ENCODE data around the gene ZNF443. TPM values are rescaled to one million over a fixed set of nuclear protein-coding genes. Genes with fewer than 3 reads are reported as not detected.
"Not testable (repeated sequence)": the region's sequence is repeated elsewhere in the genome, so short reads cannot be mapped to it uniquely, and the experiment has no call there.

ZNF443 gene
- total RNA-seq (ENCODE audit: unreplicated experiment), result 7.3 TPM
- long read RNA-seq, partial matches to known transcripts, result 0 of 3 reads
- long read RNA-seq, other reads (novel, unspliced or antisense), result 1 of 3 reads

- peaks cover 12% of the 10 kb centered on the region for H3K9me3 Mint-ChIP-seq (ENCODE audit: unreplicated experiment)
- H3K27me3 Mint-ChIP-seq (ENCODE audit: unreplicated experiment), result no peaks in the 10 kb centered on the region
- H3K36me3 Mint-ChIP-seq (ENCODE audit: low read depth, unreplicated experiment), result peaks cover 20% of the 10 kb centered on the region
- peak within 1 kb of the TSS; percentile 99 for H3K4me3 Mint-ChIP-seq (ENCODE audit: unreplicated experiment)
- H3K27ac Mint-ChIP-seq (ENCODE audit: unreplicated experiment), result peak within 1 kb of the TSS; percentile 94
- peaks cover 5% of the 10 kb centered on the region for H3K4me1 Mint-ChIP-seq (ENCODE audit: unreplicated experiment)
- TF ChIP-seq, protein P1, sequence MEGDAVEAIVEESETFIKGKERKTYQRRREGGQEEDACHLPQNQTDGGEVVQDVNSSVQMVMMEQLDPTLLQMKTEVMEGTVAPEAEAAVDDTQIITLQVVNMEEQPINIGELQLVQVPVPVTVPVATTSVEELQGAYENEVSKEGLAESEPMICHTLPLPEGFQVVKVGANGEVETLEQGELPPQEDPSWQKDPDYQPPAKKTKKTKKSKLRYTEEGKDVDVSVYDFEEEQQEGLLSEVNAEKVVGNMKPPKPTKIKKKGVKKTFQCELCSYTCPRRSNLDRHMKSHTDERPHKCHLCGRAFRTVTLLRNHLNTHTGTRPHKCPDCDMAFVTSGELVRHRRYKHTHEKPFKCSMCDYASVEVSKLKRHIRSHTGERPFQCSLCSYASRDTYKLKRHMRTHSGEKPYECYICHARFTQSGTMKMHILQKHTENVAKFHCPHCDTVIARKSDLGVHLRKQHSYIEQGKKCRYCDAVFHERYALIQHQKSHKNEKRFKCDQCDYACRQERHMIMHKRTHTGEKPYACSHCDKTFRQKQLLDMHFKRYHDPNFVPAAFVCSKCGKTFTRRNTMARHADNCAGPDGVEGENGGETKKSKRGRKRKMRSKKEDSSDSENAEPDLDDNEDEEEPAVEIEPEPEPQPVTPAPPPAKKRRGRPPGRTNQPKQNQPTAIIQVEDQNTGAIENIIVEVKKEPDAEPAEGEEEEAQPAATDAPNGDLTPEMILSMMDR (IDR thresholded peaks at IDR 0.05; ENCODE audit: unreplicated experiment), result no peak
- DNase-seq (ENCODE audit: low spot score), result peak; percentile 98
Measured at GRCh38 chr19:12440541-12441316, at the start of gene ZNF443. Gene ZNF443, minus strand, starts transcription at chr19:12441021. Its CDS starts 107 bp downstream, at chr19:12440914.

- H3K27ac Mint-ChIP-seq (ENCODE audit: unreplicated experiment); H3K4me3 Mint-ChIP-seq (ENCODE audit: unreplicated experiment); H3K27me3 Mint-ChIP-seq (ENCODE audit: unreplicated experiment); DNase-seq (ENCODE audit: low spot score); H3K36me3 Mint-ChIP-seq (ENCODE audit: low read depth, unreplicated experiment); H3K9me3 Mint-ChIP-seq (ENCODE audit: unreplicated experiment): not testable (repeated sequence)
- H3K4me1 Mint-ChIP-seq (ENCODE audit: unreplicated experiment), result peaks cover 14% of the 10 kb centered on the region
Measured at GRCh38 chr19:12486265-12486783, 45.5 kb upstream of the ZNF443 start.

- H3K4me3 Mint-ChIP-seq (ENCODE audit: unreplicated experiment), result peak overlapping the region; percentile 93
- H3K27me3 Mint-ChIP-seq (ENCODE audit: unreplicated experiment), result peaks cover 7% of the 10 kb centered on the region
- H3K27ac Mint-ChIP-seq (ENCODE audit: unreplicated experiment), result peak overlapping the region; percentile 94
- H3K4me1 Mint-ChIP-seq (ENCODE audit: unreplicated experiment), result peaks cover 14% of the 10 kb centered on the region
- H3K36me3 Mint-ChIP-seq (ENCODE audit: low read depth, unreplicated experiment), result no peaks in the 10 kb centered on the region
- no peaks in the 10 kb centered on the region for H3K9me3 Mint-ChIP-seq (ENCODE audit: unreplicated experiment)
- TF ChIP-seq, protein P1 (IDR thresholded peaks at IDR 0.05; ENCODE audit: unreplicated experiment), result no peak
- DNase-seq (ENCODE audit: low spot score), result no peak
Measured at GRCh38 chr19:12485571-12485970, 44.8 kb upstream of the ZNF443 start.

GRCh38 chr19:12485052-12485416, 44.2 kb upstream of the ZNF443 start:
- no peaks in the 10 kb centered on the region for H3K9me3 Mint-ChIP-seq (ENCODE audit: unreplicated experiment)
- H3K4me1 Mint-ChIP-seq (ENCODE audit: unreplicated experiment), result peaks cover 14% of the 10 kb centered on the region
- peaks cover 7% of the 10 kb centered on the region for H3K27me3 Mint-ChIP-seq (ENCODE audit: unreplicated experiment)
- TF ChIP-seq, protein P1 (IDR thresholded peaks at IDR 0.05; ENCODE audit: unreplicated experiment), result no peak
- H3K27ac Mint-ChIP-seq (ENCODE audit: unreplicated experiment), result peak overlapping the region; percentile 94
- no peaks in the 10 kb centered on the region for H3K36me3 Mint-ChIP-seq (ENCODE audit: low read depth, unreplicated experiment)
- DNase-seq (ENCODE audit: low spot score), result no peak
- H3K4me3 Mint-ChIP-seq (ENCODE audit: unreplicated experiment), result peak overlapping the region; percentile 93

- Mint-ChIP-seq H3K27ac (ENCODE audit: unreplicated experiment) (peak within 1 kb of the TSS; percentile 94), H3K4me3 (ENCODE audit: unreplicated experiment) (peak within 1 kb of the TSS; percentile 93), H3K36me3 (ENCODE audit: low read depth, unreplicated experiment) (no peaks in the 10 kb centered on the region), H3K27me3 (ENCODE audit: unreplicated experiment) (peaks cover 7% of the 10 kb centered on the region), H3K9me3 (ENCODE audit: unreplicated experiment) (no peaks in the 10 kb centered on the region), H3K4me1 (ENCODE audit: unreplicated experiment) (peaks cover 14% of the 10 kb centered on the region)
- peak; percentile 93 for DNase-seq (ENCODE audit: low spot score)
- TF ChIP-seq, protein P1 (IDR thresholded peaks at IDR 0.05; ENCODE audit: unreplicated experiment), result no peak
Measured at GRCh38 chr19:12484371-12485051, 43.7 kb upstream of the ZNF443 start, which contains the start of gene ZNF709. Gene ZNF709, minus strand, starts transcription at chr19:12484816. Its CDS starts 159 bp downstream, at chr19:12484657.
